Peyer's patch (tissue), 4 donors: ENCODE measurements around the gene PRDM5.

ENCODE experiments used
- POLR2A ChIP-seq, 2 donors: fragments of 450-650 bp; IDR thresholded peaks; one replicate each; pipeline ENCODE4 v1.5.1; 2017; ENCODE audit warnings: antibody characterized with exemption in 2 of 2, mild to moderate bottlenecking in 2 of 2, moderate library complexity in 2 of 2
- TF ChIP-seq, protein P1 (sequence below), 6 experiments: fragments of 450-650 bp in 4 of 6; fragments of 200-600 bp in 2 of 6; sonication (generic) in 1 of 6; IDR thresholded peaks; one replicate each; pipeline ENCODE4 v1.5.1; 2017 to 2019; ENCODE audit warnings: antibody characterized with exemption in 6 of 6, mild to moderate bottlenecking in 3 of 6, moderate library complexity in 1 of 6

DNA sequence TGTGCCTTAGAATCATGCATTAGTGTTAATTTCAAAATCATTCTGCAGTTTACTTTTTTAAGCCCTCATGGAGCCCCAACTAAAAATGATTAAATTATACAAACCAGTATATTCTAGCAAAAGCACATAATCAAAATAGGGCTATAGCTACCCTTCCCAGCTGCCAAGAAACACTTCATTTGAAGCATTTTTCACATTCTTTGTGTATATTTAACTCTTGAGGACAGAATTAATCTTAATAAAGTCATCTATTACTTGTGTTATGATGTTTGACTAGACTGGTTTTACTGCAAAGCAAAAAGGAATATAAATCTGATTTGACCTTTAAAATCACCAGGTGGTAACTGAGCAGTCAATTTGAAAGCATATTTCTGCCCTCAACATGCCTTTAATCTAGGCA is 145.1 kb downstream of the PRDM5 start:
- no peak for TF ChIP-seq POLR2A (IDR thresholded peaks at IDR 0.05)
- TF ChIP-seq, protein P1, sequence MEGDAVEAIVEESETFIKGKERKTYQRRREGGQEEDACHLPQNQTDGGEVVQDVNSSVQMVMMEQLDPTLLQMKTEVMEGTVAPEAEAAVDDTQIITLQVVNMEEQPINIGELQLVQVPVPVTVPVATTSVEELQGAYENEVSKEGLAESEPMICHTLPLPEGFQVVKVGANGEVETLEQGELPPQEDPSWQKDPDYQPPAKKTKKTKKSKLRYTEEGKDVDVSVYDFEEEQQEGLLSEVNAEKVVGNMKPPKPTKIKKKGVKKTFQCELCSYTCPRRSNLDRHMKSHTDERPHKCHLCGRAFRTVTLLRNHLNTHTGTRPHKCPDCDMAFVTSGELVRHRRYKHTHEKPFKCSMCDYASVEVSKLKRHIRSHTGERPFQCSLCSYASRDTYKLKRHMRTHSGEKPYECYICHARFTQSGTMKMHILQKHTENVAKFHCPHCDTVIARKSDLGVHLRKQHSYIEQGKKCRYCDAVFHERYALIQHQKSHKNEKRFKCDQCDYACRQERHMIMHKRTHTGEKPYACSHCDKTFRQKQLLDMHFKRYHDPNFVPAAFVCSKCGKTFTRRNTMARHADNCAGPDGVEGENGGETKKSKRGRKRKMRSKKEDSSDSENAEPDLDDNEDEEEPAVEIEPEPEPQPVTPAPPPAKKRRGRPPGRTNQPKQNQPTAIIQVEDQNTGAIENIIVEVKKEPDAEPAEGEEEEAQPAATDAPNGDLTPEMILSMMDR (IDR thresholded peaks at IDR 0.05), result no peak
